Suprapubic skin (tissue), 3 donors: ENCODE results near the gene LRFN2.

Experiments used
- POLR2A ChIP-seq, 2 donors: fragments of 450-650 bp; IDR thresholded peaks; one replicate each; pipeline ENCODE4 v1.6.1; 2017; ENCODE audit warnings: antibody characterized with exemption in 2 of 2, mild to moderate bottlenecking in 2 of 2, moderate library complexity in 2 of 2
- TF ChIP-seq, protein P1 (sequence below), 2 donors: fragments of 200-600 bp in 1 of 2; fragments of 450-650 bp in 1 of 2; sonication (generic) in 1 of 2; IDR thresholded peaks; one replicate each; pipeline ENCODE4 v1.5.1; 2016 to 2019; ENCODE audit warnings: antibody characterized with exemption in 2 of 2, mild to moderate bottlenecking in 1 of 2, moderate library complexity in 1 of 2

DNA sequence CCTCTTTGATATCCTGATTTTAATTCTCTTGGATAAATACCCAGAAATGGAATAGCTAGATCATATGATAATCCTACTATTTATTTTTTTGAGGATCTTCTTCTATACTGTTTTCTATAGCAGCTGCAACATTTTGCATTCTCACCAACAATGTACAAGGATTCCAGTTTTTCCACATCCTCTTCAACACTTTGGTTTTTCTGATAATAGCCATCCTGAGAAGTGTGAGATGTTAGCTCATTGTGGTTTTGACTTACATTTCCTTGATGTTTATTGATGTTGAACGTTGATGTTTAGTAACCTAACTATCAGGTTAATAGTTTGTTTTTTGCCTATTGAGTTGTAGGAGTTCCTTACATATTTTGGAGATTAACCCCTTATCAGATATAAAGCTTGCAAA lies 217.3 kb downstream of the LRFN2 start:
- TF ChIP-seq, protein P1, sequence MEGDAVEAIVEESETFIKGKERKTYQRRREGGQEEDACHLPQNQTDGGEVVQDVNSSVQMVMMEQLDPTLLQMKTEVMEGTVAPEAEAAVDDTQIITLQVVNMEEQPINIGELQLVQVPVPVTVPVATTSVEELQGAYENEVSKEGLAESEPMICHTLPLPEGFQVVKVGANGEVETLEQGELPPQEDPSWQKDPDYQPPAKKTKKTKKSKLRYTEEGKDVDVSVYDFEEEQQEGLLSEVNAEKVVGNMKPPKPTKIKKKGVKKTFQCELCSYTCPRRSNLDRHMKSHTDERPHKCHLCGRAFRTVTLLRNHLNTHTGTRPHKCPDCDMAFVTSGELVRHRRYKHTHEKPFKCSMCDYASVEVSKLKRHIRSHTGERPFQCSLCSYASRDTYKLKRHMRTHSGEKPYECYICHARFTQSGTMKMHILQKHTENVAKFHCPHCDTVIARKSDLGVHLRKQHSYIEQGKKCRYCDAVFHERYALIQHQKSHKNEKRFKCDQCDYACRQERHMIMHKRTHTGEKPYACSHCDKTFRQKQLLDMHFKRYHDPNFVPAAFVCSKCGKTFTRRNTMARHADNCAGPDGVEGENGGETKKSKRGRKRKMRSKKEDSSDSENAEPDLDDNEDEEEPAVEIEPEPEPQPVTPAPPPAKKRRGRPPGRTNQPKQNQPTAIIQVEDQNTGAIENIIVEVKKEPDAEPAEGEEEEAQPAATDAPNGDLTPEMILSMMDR (IDR thresholded peaks at IDR 0.05): no peak
- TF ChIP-seq POLR2A (IDR thresholded peaks at IDR 0.05): no peak
